NCI-H1417 treated with DMSO at 0.1 percent for 48 hours (cell line): Measurements from ENCODE around the gene HAND1.
"Not testable (repeated sequence)": the region's sequence is repeated elsewhere in the genome, so short reads cannot be mapped to it uniquely, and the experiment has no call there.

Experiments used
- DNase-seq: peaks from one replicate; lab custom pipeline; 2025; lab: John Stamatoyannopoulos, UW

Gene HAND1

GRCh38 chr5:154478224-154478565 lies at the start of gene HAND1:
Gene HAND1, minus strand, starts transcription at chr5:154478227. Its CDS starts 219 bp downstream, at chr5:154478008.
- peak; percentile 9 for DNase-seq

- DNase-seq = no peak
Measured at GRCh38 chr5:154526231-154527226, 48.5 kb upstream of the HAND1 start.

- DNase-seq = no peak
Measured at GRCh38 chr5:154524859-154525258, 46.8 kb upstream of the HAND1 start.

GRCh38 chr5:154524181-154524580 lies 46.2 kb upstream of the HAND1 start:
- no peak for DNase-seq

DNA sequence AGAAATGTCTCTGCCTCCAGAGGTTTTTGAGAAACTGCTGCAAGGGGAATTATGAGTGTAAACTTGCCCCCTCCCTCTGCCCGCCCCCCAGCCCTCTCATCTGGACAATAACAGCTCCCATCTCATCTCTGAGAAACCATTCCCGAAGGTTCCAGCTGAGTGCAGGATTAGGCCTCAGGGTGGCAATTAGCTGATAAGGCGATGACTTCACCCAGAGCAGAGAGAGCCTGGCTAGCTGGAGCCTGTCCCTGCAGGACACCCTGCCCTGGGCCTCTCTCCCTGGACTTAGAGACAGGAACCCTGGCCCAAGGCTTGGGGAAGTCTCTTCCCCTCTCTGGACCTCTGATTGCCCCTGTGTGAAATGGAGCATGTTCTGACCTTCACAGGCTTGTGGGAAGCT lies 45.7 kb upstream of the HAND1 start:
- DNase-seq = no peak

- DNase-seq = no peak
Measured at GRCh38 chr5:154523104-154523503, 45.1 kb upstream of the HAND1 start.

GRCh38 chr5:154522284-154522683 lies 44.3 kb upstream of the HAND1 start:
- no peak for DNase-seq

DNA sequence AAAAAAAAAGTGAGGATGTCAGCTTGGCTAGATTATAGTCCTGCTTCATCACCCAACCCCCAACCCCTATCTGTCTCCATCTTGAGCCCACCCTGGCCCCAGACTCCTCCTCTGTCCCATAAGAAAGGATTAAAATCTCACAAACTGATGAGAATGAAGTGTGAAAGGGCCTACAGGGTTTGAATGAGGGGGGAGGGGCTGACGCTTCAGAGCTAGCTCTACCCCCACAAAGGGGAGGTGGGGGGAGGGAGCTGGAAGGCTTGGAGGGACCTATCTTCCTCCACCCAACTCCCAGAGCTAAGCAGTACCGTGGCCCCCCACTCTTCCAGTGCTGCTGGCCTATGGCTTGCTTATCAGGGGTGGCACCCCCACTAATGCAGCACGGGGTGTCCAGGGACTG lies 43.7 kb upstream of the HAND1 start:
- DNase-seq = no peak

GRCh38 chr5:154520861-154521453 lies 42.9 kb upstream of the HAND1 start:
- no peak for DNase-seq

DNA sequence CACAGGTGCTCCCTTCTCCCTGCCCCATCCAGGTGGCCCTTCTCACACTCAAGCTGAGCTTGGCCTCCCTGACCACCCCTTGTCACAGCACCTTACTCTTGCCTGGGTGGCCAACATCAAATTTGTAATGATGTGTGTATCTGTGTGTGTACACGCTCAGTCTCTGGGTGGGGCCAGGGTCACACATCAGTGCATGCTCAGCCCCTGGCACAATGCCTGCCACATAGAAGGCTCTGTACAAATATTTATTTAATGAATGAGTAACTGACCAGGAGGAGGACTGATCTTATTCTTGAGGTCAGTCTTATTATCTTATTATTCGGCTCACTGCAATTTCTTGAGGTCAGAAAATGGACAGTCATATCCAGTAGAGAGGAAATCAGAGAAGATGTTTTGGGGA lies 41.3 kb upstream of the HAND1 start:
- no peak for DNase-seq

- DNase-seq = no peak
Measured at GRCh38 chr5:154518438-154518867, 40.4 kb upstream of the HAND1 start.

DNA sequence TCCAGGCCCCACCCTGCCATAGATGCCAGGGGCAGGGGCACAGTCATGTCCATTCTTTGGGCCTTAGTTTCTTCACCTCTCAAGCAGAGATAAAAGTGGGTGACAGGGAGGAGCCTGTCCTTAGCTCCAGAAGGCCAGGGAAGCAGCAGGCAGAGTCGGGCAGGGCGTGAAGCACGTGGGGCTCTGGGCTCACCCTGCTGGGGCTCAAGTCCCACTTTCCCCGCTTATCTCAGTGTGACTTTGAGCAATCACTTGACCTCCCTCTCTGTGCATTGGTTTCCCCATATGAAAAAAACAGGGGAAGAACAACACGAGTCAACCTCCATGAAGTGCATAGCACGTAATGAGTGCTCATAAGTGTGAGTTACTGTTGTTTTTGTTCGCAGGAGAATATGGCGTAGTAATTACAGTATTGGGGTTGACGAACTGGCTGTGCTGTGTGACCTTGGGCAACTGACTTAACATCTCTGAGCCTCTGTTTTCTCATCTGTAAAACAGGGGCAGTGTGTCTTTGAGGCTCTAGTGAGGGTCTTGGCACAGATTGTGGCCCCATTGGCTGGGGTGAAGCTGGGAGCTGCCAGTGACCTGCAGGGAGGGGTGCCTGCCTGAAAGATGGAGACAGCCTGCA lies 39.9 kb upstream of the HAND1 start:
- no peak for DNase-seq

DNA sequence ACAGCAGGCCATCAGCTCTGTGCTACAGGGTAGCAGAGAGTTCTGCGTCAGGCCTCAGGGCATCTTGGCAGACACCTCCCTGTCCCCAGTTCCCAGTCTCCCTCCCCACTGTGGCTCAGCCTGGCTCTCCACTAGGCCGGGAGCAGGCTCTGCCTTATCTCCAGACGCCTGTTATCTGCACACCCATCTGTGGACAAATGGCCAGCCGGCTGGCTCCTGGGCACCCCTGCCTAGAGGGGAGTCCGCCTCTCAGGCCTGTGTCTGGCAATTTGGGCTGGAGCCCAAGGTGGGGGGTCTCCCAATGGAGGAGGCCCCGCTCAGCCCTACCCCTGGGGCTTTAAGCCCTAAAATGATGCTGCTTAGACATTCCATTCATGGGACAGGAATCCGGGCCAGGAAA lies 39.2 kb upstream of the HAND1 start:
- no peak for DNase-seq

DNA sequence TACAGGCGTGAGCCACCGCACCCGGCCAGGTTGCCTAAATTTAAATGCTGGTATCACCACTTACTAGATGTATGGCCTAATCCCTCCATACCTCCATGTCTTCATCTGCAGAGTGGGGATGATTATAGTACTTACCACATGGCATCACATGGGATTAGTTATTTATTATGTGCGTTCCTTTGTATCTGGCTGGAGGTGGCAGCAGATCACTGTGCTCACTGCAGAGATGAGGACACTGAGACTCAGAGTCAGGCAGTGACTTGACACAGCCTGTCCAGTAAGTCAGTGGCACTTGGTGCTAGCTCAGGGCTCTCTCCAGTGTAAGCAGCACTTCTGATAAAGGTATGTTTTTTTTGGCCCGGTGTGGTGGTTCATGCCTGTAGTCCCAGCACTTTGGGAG lies 38.4 kb upstream of the HAND1 start:
- no peak for DNase-seq

- not testable (repeated sequence) for DNase-seq
Measured at GRCh38 chr5:154515488-154515887, 37.5 kb upstream of the HAND1 start.

GRCh38 chr5:154514331-154514730 lies 36.3 kb upstream of the HAND1 start:
- no peak for DNase-seq

DNA sequence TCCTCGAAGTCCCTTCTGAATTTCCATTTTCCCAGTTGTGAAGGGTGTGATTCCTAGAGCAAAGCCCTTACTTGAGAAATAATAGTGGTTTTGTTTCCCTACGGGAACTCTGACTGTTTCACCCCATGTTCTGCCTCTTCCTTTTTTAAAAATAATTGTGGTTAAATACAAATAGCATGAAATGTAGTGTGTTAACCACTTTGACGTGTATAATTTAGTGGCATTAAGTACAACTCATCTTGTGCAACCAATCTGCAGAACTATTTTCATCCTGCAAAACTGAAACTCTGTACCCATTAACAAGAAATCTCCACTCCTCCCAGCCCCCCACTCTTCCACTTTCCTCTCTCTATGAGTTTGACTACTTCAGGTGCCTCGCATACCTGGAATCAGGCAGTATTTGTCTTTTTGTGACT lies 35.6 kb upstream of the HAND1 start:
- no peak for DNase-seq

DNA sequence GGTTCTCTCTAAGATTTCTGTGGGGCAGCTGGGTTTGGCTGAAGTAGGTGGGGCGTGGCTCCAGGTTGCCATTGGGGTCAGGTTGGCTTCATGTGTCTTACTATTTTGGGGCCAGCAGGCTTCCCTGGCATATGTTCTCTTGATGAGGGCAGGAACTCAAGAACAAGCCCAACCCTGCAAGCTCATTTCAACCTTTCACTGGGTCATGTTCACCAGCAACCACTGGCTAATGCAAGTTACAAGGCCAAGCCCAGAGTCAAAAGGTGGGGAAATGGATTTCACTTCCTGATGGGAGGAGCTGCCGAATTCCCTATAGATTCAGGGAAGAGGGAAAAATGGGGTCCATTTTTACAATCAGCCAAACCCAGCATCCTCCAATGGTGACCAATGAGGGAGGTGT lies 34.0 kb upstream of the HAND1 start:
- DNase-seq = no peak

DNA sequence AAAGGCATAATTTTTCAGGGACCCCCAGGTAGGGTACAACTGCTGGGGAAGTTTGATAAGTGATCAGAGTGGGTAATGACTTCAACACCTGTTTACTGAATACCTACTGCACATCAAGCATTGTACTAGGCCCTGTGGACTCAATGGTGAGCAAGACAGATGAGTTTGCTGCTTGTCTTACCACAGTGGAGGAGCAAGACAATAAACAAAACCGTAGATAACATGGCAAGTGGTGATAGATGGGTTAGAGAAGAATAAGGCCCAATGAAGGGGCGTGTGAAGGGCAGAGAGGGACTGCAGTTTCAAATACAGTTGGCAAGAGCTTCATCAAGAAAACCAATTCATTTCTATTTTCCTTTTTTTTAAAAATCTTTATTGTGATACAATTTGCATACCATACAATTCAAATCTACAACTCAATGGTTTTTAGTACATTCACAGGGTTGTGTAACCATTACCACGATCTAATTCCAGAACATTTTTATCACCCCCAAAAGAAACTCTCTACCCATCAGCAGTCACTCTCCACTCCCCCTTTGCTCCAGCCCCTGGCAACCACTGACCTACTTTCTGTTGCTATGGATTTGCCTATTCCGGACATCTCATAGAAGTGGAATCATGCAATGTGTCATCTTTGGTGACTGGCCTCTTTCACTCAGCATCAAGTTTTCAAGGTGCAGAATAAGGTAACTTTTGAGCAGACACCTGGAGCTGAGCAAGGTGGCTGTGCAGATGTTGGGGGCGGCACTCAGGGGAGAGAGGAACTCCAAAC lies 31.9 kb upstream of the HAND1 start:
- no peak for DNase-seq

GRCh38 chr5:154508114-154508513 lies 30.1 kb upstream of the HAND1 start:
- DNase-seq = no peak

DNA sequence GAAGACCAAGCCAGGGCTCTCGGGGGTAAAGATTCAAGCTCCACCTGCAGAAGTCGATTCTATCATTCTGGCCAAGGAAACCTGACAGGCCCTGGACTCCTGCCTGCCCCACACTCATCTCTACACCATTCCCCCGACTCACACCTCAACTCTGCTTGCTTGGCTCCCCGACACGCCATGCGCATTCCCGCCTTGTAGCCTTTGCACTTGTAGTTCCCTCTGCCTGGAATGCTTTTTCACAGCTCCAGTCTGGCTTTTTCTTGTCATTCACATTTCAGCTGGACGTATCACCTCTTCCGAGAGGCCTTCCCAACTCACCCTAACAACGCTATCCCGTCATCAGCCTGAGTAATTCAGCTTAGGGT lies 28.7 kb upstream of the HAND1 start:
- no peak for DNase-seq

- DNase-seq = no peak
Measured at GRCh38 chr5:154506049-154506715, 28.2 kb upstream of the HAND1 start.
